ENCODE data around the gene CDH23. TPM values are rescaled to one million over a fixed set of nuclear protein-coding genes. Genes with fewer than 3 reads are reported as not detected.

Gene CDH23
- total and polyA plus RNA-seq, 2 of the 8 experiments (the other 6 are each of a cell fraction or from before 2014, with no cell fraction given) = 1.9 to 4.9 TPM

- TF ChIP-seq SP1 (IDR thresholded peaks at IDR 0.05; ENCODE audit: low read depth, low read length) = no peak
- TF ChIP-seq TEAD4 (IDR thresholded peaks at IDR 0.05; ENCODE audit: low read depth, low read length) = no peak
- TF ChIP-seq ATF3 (IDR thresholded peaks at IDR 0.05; ENCODE audit: insufficient read depth, low read depth, low read length) = no peak
- TF ChIP-seq CTBP2 (IDR thresholded peaks at IDR 0.05; ENCODE audit: borderline replicate concordance, insufficient read depth, insufficient read length, low read length) = no peak
Observed at GRCh38 chr10:71432956-71433767, 36.4 kb downstream of the CDH23 start (continued).
